K562 (cell line): ENCODE data around the gene U2SURP. TPM values are rescaled to one million over a fixed set of nuclear protein-coding genes. Genes with fewer than 3 reads are reported as not detected.

ENCODE experiments used
- FOXA1 ChIP-seq: fragments of 450-650 bp; IDR thresholded peaks from 2 replicates; pipeline ENCODE4 v1.6.1; 2016; ENCODE audit warnings: mild to moderate bottlenecking, borderline replicate concordance
- GABPB1 ChIP-seq: sonication (generic); formaldehyde crosslinking; IDR thresholded peaks from 2 replicates; pipeline ENCODE4 v1.8.0; 2022; ENCODE audit warnings: mild to moderate bottlenecking, missing genetic modification reagents
- GATAD2B ChIP-seq: fragments of 450-650 bp; IDR thresholded peaks from 2 replicates; pipeline ENCODE4 v1.6.1; 2017; ENCODE audit warnings: mild to moderate bottlenecking, borderline replicate concordance
- KDM1A ChIP-seq, 2 experiments: fragments of 450-650 bp; IDR thresholded peaks; 2 replicates each; pipeline ENCODE4 v1.6.1; 2016; ENCODE audit warnings: mild to moderate bottlenecking in 2 of 2
- PTRF ChIP-seq: fragments of 450-650 bp; IDR thresholded peaks from 2 replicates; pipeline ENCODE4 v1.6.1; 2016; ENCODE audit warnings: mild to moderate bottlenecking, missing genetic modification characterization, missing compliant biosample characterization
- RBM15 ChIP-seq: fragments of 200-400 bp; formaldehyde crosslinking; IDR thresholded peaks from 2 replicates; pipeline ENCODE4 v1.6.1; 2018; ENCODE audit warnings: mild to moderate bottlenecking, low read length, moderate library complexity; ENCODE audit not compliant: insufficient read depth
- SAFB ChIP-seq: fragments of 200-400 bp; formaldehyde crosslinking; IDR thresholded peaks from 2 replicates; pipeline ENCODE4 v1.6.1; 2017; ENCODE audit warnings: low read depth, low read length, borderline replicate concordance
- SETDB1 ChIP-seq: IDR thresholded peaks from one replicate; pipeline ENCODE4 v1.6.1; 2012; ENCODE audit warnings: low read length, control low read depth, inconsistent platforms
- TCF3 ChIP-seq: sonication (generic); formaldehyde crosslinking; IDR thresholded peaks from 2 replicates; pipeline ENCODE4 v1.4.0; 2020; ENCODE audit warnings: mild to moderate bottlenecking, missing genetic modification reagents
- ZEB2 ChIP-seq: fragments of 450-650 bp; IDR thresholded peaks from 2 replicates; pipeline ENCODE4 v1.6.1; 2016
- ZNF263 ChIP-seq: sonication (generic); formaldehyde crosslinking; IDR thresholded peaks from 2 replicates; pipeline ENCODE4 v1.8.0; 2022; ENCODE audit warnings: mild to moderate bottlenecking, missing genetic modification reagents, borderline replicate concordance
- ZNF57 ChIP-seq: fragments of 450-650 bp; formaldehyde crosslinking; IDR thresholded peaks from 2 replicates; pipeline ENCODE4 v1.4.0; 2020; ENCODE audit warnings: mild to moderate bottlenecking, moderate library complexity
- polyA plus RNA-seq, 8 experiments: library from polyadenylated mRNA; depleted of rRNA in 4 of 8; stranded (reverse) in 5 of 8; unstranded in 3 of 8; fragments of >200 nt; fragmentation: Nextera tagmentation in 2 of 8; fragmentation: Illumina TruSeq in 1 of 8; extraction: Ambion mirVana in 2 of 8; extraction: Trizol in 1 of 8; gene quantifications; 2 replicates each; pipeline versions ENCODE4 v1.2.1 to v1.2.3, GENCODE V29; 2011 to 2014; ENCODE audit warnings: inconsistent platforms in 1 of 8, missing spikeins in 1 of 8
- total RNA-seq, 7 experiments: library from RNA; depleted of rRNA in 6 of 7; stranded (reverse); fragments of >200 nt in 6 of 7; fragmentation: Illumina TruSeq in 2 of 7; extraction: Trizol in 2 of 7; gene quantifications; 2 replicates each; pipeline versions ENCODE4 v1.2.1 to v1.2.3, GENCODE V29; 2011 to 2021; ENCODE audit warnings: low replicate concordance in 1 of 7
- TF ChIP-seq, protein P1 (sequence below), 2 experiments: IDR thresholded peaks in 1 of 2; conservative IDR thresholded peaks in 1 of 2; 2 replicates each; pipeline ENCODE4 v1.6.1; 2016; ENCODE audit warnings: low read depth in 2 of 2, mild to moderate bottlenecking in 1 of 2, missing compliant biosample characterization in 1 of 2, missing genetic modification characterization in 1 of 2, moderate library complexity in 1 of 2
- TF ChIP-seq, protein P2 (sequence below): sonication (generic); formaldehyde crosslinking; IDR thresholded peaks from 2 replicates; pipeline ENCODE4 v1.8.0; 2022; ENCODE audit warnings: mild to moderate bottlenecking, missing genetic modification reagents
- TF ChIP-seq, protein P3 (sequence below), 3 experiments: IDR thresholded peaks in 2 of 3; conservative IDR thresholded peaks in 1 of 3; 2 replicates each; pipeline ENCODE4 v1.5.1; 2011 to 2012; ENCODE audit warnings: low read length in 3 of 3, mild to moderate bottlenecking in 3 of 3, control low read depth in 2 of 3, improper control_type of control experiment in 1 of 3, inconsistent platforms in 1 of 3, low read depth in 1 of 3, mixed read lengths in 1 of 3, moderate library complexity in 1 of 3; ENCODE audit not compliant: insufficient read depth in 2 of 3
- TF ChIP-seq, protein P4 (sequence below): fragments of 150-350 bp; conservative IDR thresholded peaks from 2 replicates; pipeline ENCODE4 v1.6.1; 2014; ENCODE audit warnings: low read length
- TF ChIP-seq, protein P5 (sequence below): fragments of 450-650 bp; formaldehyde crosslinking; IDR thresholded peaks from 2 replicates; pipeline ENCODE4 v1.4.0; 2022; ENCODE audit warnings: missing genetic modification characterization

Gene U2SURP
- total and polyA plus RNA-seq, 9 of the 15 experiments (the other 6 are each of a cell fraction or from before 2014, with no cell fraction given), result 128 to 322 (median 191) TPM

DNA sequence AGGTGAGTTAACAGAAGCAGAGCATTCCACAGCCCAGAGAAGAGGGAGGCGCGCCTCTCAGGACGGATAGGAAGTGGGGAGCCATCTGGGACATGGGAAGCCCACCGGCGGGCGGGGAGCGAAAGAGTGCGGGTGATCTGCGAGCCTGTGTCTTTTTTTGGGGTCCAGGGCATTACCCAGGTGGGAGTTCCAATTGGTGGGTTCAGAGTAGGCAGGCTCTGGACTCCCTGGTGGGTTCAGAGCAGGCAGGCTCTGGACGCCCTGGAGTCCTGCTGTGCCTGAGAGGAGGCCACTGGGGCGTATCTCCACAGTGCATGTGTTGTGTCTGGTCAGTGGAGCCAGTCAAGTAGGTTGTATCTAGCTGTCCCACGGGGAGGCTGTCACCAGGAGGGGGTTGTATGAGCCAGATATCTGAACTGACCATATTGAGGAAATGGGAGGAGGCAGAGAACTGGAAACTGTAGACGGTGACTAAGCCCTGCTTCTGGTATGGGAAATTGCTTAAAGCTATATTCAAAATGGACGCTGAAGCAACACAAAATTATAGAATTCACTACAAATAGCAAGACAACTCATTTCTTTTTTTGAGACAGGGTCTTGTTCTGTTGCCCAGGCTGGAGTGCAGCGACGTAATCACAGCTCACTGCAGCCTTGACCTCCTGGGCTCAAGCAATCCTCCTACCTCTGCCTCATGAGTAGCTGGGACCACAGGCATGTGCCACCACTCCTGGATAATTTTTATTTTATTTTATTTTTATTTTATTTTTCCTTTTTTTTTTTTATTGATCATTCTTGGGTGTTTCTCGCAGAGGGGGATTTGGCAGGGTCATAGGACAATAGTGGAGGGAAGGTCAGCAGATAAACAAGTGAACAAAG lies 83.7 kb downstream of the U2SURP start (continued):
- TF ChIP-seq, protein P1, sequence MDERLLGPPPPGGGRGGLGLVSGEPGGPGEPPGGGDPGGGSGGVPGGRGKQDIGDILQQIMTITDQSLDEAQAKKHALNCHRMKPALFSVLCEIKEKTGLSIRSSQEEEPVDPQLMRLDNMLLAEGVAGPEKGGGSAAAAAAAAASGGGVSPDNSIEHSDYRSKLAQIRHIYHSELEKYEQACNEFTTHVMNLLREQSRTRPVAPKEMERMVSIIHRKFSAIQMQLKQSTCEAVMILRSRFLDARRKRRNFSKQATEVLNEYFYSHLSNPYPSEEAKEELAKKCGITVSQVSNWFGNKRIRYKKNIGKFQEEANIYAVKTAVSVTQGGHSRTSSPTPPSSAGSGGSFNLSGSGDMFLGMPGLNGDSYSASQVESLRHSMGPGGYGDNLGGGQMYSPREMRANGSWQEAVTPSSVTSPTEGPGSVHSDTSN (CRISPR knock-in tag; IDR thresholded peaks at IDR 0.05; ENCODE audit: low read depth), result no peak
- TF ChIP-seq, protein P1 (tag; conservative IDR thresholded peaks at IDR 0.05; ENCODE audit: low read depth), result peak; percentile 76
- TF ChIP-seq, protein P2, sequence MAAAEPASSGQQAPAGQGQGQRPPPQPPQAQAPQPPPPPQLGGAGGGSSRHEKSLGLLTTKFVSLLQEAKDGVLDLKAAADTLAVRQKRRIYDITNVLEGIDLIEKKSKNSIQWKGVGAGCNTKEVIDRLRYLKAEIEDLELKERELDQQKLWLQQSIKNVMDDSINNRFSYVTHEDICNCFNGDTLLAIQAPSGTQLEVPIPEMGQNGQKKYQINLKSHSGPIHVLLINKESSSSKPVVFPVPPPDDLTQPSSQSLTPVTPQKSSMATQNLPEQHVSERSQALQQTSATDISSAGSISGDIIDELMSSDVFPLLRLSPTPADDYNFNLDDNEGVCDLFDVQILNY, result no peak
- no peak for TF ChIP-seq ZEB2
- TF ChIP-seq PTRF (tag), result peak; percentile 76
- TF ChIP-seq, protein P3, sequence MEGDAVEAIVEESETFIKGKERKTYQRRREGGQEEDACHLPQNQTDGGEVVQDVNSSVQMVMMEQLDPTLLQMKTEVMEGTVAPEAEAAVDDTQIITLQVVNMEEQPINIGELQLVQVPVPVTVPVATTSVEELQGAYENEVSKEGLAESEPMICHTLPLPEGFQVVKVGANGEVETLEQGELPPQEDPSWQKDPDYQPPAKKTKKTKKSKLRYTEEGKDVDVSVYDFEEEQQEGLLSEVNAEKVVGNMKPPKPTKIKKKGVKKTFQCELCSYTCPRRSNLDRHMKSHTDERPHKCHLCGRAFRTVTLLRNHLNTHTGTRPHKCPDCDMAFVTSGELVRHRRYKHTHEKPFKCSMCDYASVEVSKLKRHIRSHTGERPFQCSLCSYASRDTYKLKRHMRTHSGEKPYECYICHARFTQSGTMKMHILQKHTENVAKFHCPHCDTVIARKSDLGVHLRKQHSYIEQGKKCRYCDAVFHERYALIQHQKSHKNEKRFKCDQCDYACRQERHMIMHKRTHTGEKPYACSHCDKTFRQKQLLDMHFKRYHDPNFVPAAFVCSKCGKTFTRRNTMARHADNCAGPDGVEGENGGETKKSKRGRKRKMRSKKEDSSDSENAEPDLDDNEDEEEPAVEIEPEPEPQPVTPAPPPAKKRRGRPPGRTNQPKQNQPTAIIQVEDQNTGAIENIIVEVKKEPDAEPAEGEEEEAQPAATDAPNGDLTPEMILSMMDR (IDR thresholded peaks at IDR 0.05 in 2 of 3, conservative IDR thresholded peaks at IDR 0.05 in 1 of 3; ENCODE audit: insufficient read depth in 2 of 3, low read depth in 1 of 3, low read length in 3 of 3), result peak in 1 of 3 experiments; percentile 38; a peak in 2 of 6 replicates
- no peak for TF ChIP-seq GATAD2B
- TF ChIP-seq ZNF263 (CRISPR knock-in tag), result no peak
- TF ChIP-seq KDM1A (IDR thresholded peaks at IDR 0.05), result peak; percentile 88
- no peak for TF ChIP-seq SAFB
- no peak for TF ChIP-seq FOXA1
- TF ChIP-seq, protein P4, sequence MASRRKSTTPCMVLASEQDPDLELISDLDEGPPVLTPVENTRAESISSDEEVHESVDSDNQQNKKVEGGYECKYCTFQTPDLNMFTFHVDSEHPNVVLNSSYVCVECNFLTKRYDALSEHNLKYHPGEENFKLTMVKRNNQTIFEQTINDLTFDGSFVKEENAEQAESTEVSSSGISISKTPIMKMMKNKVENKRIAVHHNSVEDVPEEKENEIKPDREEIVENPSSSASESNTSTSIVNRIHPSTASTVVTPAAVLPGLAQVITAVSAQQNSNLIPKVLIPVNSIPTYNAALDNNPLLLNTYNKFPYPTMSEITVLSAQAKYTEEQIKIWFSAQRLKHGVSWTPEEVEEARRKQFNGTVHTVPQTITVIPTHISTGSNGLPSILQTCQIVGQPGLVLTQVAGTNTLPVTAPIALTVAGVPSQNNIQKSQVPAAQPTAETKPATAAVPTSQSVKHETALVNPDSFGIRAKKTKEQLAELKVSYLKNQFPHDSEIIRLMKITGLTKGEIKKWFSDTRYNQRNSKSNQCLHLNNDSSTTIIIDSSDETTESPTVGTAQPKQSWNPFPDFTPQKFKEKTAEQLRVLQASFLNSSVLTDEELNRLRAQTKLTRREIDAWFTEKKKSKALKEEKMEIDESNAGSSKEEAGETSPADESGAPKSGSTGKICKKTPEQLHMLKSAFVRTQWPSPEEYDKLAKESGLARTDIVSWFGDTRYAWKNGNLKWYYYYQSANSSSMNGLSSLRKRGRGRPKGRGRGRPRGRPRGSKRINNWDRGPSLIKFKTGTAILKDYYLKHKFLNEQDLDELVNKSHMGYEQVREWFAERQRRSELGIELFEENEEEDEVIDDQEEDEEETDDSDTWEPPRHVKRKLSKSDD, result no peak
- TF ChIP-seq, protein P5, sequence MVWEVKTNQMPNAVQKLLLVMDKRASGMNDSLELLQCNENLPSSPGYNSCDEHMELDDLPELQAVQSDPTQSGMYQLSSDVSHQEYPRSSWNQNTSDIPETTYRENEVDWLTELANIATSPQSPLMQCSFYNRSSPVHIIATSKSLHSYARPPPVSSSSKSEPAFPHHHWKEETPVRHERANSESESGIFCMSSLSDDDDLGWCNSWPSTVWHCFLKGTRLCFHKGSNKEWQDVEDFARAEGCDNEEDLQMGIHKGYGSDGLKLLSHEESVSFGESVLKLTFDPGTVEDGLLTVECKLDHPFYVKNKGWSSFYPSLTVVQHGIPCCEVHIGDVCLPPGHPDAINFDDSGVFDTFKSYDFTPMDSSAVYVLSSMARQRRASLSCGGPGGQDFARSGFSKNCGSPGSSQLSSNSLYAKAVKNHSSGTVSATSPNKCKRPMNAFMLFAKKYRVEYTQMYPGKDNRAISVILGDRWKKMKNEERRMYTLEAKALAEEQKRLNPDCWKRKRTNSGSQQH (CRISPR knock-in tag), result 0 out of 2 replicates have a peak, but pooled peaks have one; percentile 8
- no peak for TF ChIP-seq RBM15
- TF ChIP-seq ZNF57 (CRISPR knock-in tag), result 0 out of 2 replicates have a peak, but pooled peaks have one; percentile 21
- no peak for TF ChIP-seq SETDB1
- 0 out of 2 replicates have a peak, but pooled peaks have one; percentile 44 for TF ChIP-seq GABPB1 (CRISPR knock-in tag)
- TF ChIP-seq TCF3 (CRISPR knock-in tag), result peak; percentile 100
